Ovary (tissue), 9 donors: ENCODE measurements around the gene PAK3. TPM values are rescaled to one million over a fixed set of nuclear protein-coding genes. Genes with fewer than 3 reads are reported as not detected.

ENCODE experiments used
- DNase-seq, 5 donors: peaks; one replicate each; pipeline ENCODE4 v3.0.0-alpha.2; 2019 to 2020
- H3K27ac ChIP-seq, 2 donors: fragments of 200-600 bp; one replicate each; pipeline versions ENCODE4 v1.5.1 to v1.8.0; 2019 to 2022
- H3K27me3 ChIP-seq: fragments of 200-600 bp; one replicate; pipeline ENCODE4 v1.8.0; 2022
- H3K36me3 ChIP-seq: fragments of 200-600 bp; sonication (generic); one replicate; pipeline ENCODE4 v1.5.1; 2019
- H3K4me1 ChIP-seq: one replicate; pipeline ENCODE4 v1.8.1; 2013; ENCODE audit warnings: mild to moderate bottlenecking, moderate library complexity; ENCODE audit not compliant: insufficient read depth
- H3K4me3 ChIP-seq: fragments of 200-600 bp; sonication (generic); one replicate; pipeline ENCODE4 v1.5.1; 2017
- H3K9me3 ChIP-seq, 2 donors: fragments of 200-600 bp in 1 of 2; sonication (generic) in 1 of 2; one replicate each; pipeline versions ENCODE4 v1.5.1 to v1.8.1; 2013 to 2019; ENCODE audit warnings: mild to moderate bottlenecking in 1 of 2, moderate library complexity in 1 of 2
- CTCF ChIP-seq, 3 donors: fragments of 450-650 bp in 2 of 3; fragments of 200-600 bp in 1 of 3; IDR thresholded peaks; one replicate each; pipeline versions ENCODE4 v1.5.1 to v1.8.0; 2016 to 2022; ENCODE audit warnings: antibody characterized with exemption in 3 of 3, mild to moderate bottlenecking in 1 of 3
- EP300 ChIP-seq: sonication (generic); formaldehyde crosslinking; IDR thresholded peaks from one replicate; pipeline ENCODE4 v1.6.1; 2017; ENCODE audit warnings: antibody characterized with exemption
- POLR2A ChIP-seq: fragments of 450-650 bp; IDR thresholded peaks from one replicate; pipeline ENCODE4 v1.6.1; 2017; ENCODE audit warnings: antibody characterized with exemption, mild to moderate bottlenecking, moderate library complexity
- WGBS, 3 donors: extraction: QIAGEN DNeasy Blood & Tissue Kit in 1 of 3; methylation state at CpG; one replicate each; pipeline versions ENCODE4 v1.1.5 to v1.1.7; 2013 to 2017; 5-methylcytosine and 5-hydroxymethylcytosine counted together
- intact Hi-C, 4 donors: fragments of 100-400 bp; cut with DNase I; formaldehyde crosslinking; loops; one replicate each; pipeline versions ENCODE4 v1.11.0 to v1.15.1; 2022 to 2023
- polyA plus RNA-seq, 2 donors: library from polyadenylated mRNA; stranded (reverse); fragments of 200-250 nt in 1 of 2; fragments of 350-450 nt in 1 of 2; fragmentation: Illumina TruSeq in 1 of 2; extraction: RNeasy Lipid Tissue Mini Kit (QIAGEN cat#74804) in 1 of 2; gene quantifications; one replicate each; pipeline ENCODE4 v1.2.3, GENCODE V29; 2013 to 2014
- total RNA-seq, 7 donors: library from RNA; depleted of rRNA in 2 of 7; stranded (reverse); fragments of >200 nt in 2 of 7; fragmentation: NEBNext Ultra II Directional in 3 of 7; extraction: Animal tissue kit (Norgen Biotek cat#: 25700) in 3 of 7; gene quantifications; one replicate each; pipeline versions ENCODE4 v1.1.0 to v1.2.4, GENCODE V29; 2016 to 2023
- donor health status: DM: no; HTN: no; CAD: no; lungs with moderate emphysema.
- donor health status: DM: no; HTN: no; CAD: no.
- donor health status: Bipolar disorder and iron deficiency.
- donor health status: DM: yes; HTN: yes; CAD: no.
- donor health status: DM: no; HTN: no; CAD: no.
- donor health status: DM: yes; HTN: yes; CAD: no.

The PAK3 gene
- total and polyA plus RNA-seq, 9 donors = 0.61 to 15.8 (median 5.4) TPM

GRCh38 chrX:111169141-111169540, 73.2 kb downstream of the PAK3 start:
- Histone ChIP-seq H3K4me3 (no peak overlapping the region), H3K27ac (no peak overlapping the region), H3K36me3 (no peaks in the 10 kb centered on the region), H3K27me3 (no peaks in the 10 kb centered on the region), H3K4me1 (no peaks in the 10 kb centered on the region), H3K9me3 (no peaks in the 10 kb centered on the region)
- TF ChIP-seq POLR2A (no peak), CTCF (IDR thresholded peaks at IDR 0.05) (no peak), EP300 (no peak)
- intact Hi-C loops = no loop called here
- DNase-seq = no peak
- WGBS, 3 donors = 65 to 72% (median 66%) methylated on average over 2 of the region's 2 CpGs

GRCh38 chrX:111170017-111170416, 74.0 kb downstream of the PAK3 start:
- no peak for DNase-seq
- Histone ChIP-seq H3K4me1 (no peaks in the 10 kb centered on the region), H3K36me3 (no peaks in the 10 kb centered on the region), H3K4me3 (no peak overlapping the region), H3K9me3 (no peaks in the 10 kb centered on the region), H3K27ac (no peak overlapping the region), H3K27me3 (no peaks in the 10 kb centered on the region)
- no peak for TF ChIP-seq CTCF (IDR thresholded peaks at IDR 0.05)
- TF ChIP-seq POLR2A = no peak
- no peak for TF ChIP-seq EP300
- 45 to 50% (median 49%) methylated on average over 1 of the region's 1 CpG for WGBS, 3 donors
- intact Hi-C loops = no loop called here

DNA sequence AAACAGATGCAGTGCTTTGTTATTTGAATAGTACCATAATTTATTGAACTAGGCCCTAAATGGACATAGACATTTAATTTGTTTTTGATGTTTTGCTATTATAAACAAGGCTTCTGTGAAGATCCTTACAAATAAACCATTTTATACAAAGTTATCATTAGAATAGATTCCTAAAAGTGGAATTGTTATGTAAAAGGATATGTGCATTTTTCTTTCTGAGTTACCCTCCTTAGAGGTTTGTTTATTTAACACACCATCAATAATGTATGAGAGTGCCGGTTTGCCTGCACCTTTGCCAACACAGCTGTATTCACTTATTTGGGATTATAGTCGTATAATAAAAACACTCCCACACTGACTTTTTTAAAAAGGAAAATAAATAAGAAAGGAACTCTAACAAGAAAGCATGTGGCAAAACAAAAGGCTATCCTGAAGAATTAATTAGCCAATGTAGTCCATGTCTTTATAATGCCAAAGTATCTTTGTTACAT, 84.8 kb downstream of the PAK3 start:
- 3 to 10% (median 4%) methylated on average over 2 of the region's 2 CpGs for WGBS, 3 donors
- Histone ChIP-seq H3K4me1 (no peaks in the 10 kb centered on the region), H3K27ac (no peak overlapping the region), H3K36me3 (no peaks in the 10 kb centered on the region), H3K9me3 (no peaks in the 10 kb centered on the region), H3K27me3 (no peaks in the 10 kb centered on the region), H3K4me3 (no peak overlapping the region)
- no peak for DNase-seq
- TF ChIP-seq POLR2A (no peak), CTCF (IDR thresholded peaks at IDR 0.05) (no peak)
- intact Hi-C loops = no loop called here

DNA sequence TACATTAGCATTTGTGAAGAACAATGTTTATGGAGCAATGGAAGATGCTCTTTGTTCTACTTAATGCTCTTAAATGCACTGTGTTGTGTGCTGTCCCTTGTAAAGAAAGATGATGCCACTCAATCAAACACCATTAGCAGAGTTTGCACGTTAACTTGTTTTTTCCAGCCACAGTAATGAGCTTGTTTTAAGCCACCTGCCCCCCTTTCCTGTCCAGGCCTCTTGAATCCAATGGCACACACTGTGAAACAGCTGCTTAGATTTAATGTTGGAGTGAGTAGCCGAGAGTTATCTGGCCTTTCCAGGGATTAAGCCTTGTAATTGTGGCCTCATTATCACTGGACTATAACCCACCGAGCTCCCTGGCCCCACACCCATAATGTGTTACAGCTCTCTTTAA, 86.0 kb downstream of the PAK3 start:
- Histone ChIP-seq H3K27ac (no peak overlapping the region), H3K9me3 (no peaks in the 10 kb centered on the region), H3K4me3 (no peak overlapping the region), H3K4me1 (no peaks in the 10 kb centered on the region), H3K27me3 (no peaks in the 10 kb centered on the region), H3K36me3 (no peaks in the 10 kb centered on the region)
- intact Hi-C loops = no loop called here
- no peak for DNase-seq
- TF ChIP-seq EP300 = no peak
- no peak for TF ChIP-seq POLR2A
- no peak for TF ChIP-seq CTCF (IDR thresholded peaks at IDR 0.05)
- WGBS, 3 donors = 27 to 30% (median 29%) methylated on average over 3 of the region's 3 CpGs

DNA sequence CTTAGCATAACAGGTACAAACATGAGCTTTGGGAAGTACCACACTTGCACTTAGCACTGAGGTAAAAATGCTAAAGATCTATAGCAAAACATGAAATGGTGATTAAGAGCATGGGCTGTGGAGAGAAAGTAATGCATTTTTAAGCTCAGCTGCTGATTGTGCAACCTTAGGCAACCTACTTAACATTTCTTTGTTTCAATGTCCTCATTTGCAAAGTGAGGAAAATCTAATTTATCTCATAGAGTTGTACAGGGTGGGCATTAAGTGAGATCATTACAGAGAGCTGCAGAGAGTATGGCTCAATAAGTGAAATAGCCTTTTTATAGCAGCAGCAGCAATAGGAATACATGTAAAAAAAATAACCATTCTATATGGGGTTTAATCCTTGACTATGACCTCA, 87.0 kb downstream of the PAK3 start:
- TF ChIP-seq CTCF (IDR thresholded peaks at IDR 0.05) (no peak), POLR2A (no peak), EP300 (no peak)

More for the DNA sequence above, 87.0 kb downstream of the PAK3 start:
- Histone ChIP-seq H3K27ac (no peak overlapping the region), H3K36me3 (no peaks in the 10 kb centered on the region), H3K4me1 (no peaks in the 10 kb centered on the region), H3K9me3 (no peaks in the 10 kb centered on the region), H3K4me3 (no peak overlapping the region), H3K27me3 (no peaks in the 10 kb centered on the region)
- DNase-seq = no peak
- intact Hi-C loops = no loop called here
